K562 (cell line): ENCODE data around the gene LIN28B. TPM values are rescaled to one million over a fixed set of nuclear protein-coding genes. Genes with fewer than 3 reads are reported as not detected.

ENCODE experiments used
- CCNT2 ChIP-seq: IDR thresholded peaks from 2 replicates; pipeline ENCODE4 v1.6.1; 2011; ENCODE audit warnings: borderline replicate concordance, low read depth, mild to moderate bottlenecking, moderate library complexity, mixed read lengths, low read length; ENCODE audit not compliant: insufficient read length; ENCODE audit errors: extremely low read depth
- E2F3 ChIP-seq: fragments of 250-450 bp; sonication (Bioruptor Pico); IDR thresholded peaks from 2 replicates; pipeline ENCODE4 v1.4.0; 2020; ENCODE audit warnings: mild to moderate bottlenecking
- MAZ ChIP-seq, 2 experiments: fragments of 450-650 bp in 1 of 2; sonication (generic) in 1 of 2; formaldehyde crosslinking; IDR thresholded peaks in 1 of 2; conservative IDR thresholded peaks in 1 of 2; 2 replicates each; pipeline versions ENCODE4 v1.4.0 to v1.5.0; 2020; ENCODE audit warnings: mild to moderate bottlenecking in 1 of 2, missing genetic modification reagents in 1 of 2
- NCOA2 ChIP-seq, 2 experiments: fragments of 450-650 bp; IDR thresholded peaks; 2 replicates each; pipeline ENCODE4 v1.6.1; 2018; ENCODE audit warnings: mild to moderate bottlenecking in 2 of 2, moderate library complexity in 1 of 2; ENCODE audit not compliant: partially characterized antibody in 2 of 2
- NR2C1 ChIP-seq, 2 experiments: fragments of 450-650 bp; IDR thresholded peaks; 2 replicates each; pipeline ENCODE4 v1.6.1; 2017; ENCODE audit warnings: mild to moderate bottlenecking in 2 of 2, antibody characterized with exemption in 1 of 2, inconsistent platforms in 1 of 2, missing compliant biosample characterization in 1 of 2, missing genetic modification characterization in 1 of 2
- TRIM24 ChIP-seq, 2 experiments: fragments of 450-650 bp; IDR thresholded peaks; 2 replicates each; pipeline ENCODE4 v1.6.1; 2016
- polyA plus RNA-seq, 8 experiments: library from polyadenylated mRNA; depleted of rRNA in 4 of 8; stranded (reverse) in 5 of 8; unstranded in 3 of 8; fragments of >200 nt; fragmentation: Nextera tagmentation in 2 of 8; fragmentation: Illumina TruSeq in 1 of 8; extraction: Ambion mirVana in 2 of 8; extraction: Trizol in 1 of 8; gene quantifications; 2 replicates each; pipeline versions ENCODE4 v1.2.1 to v1.2.3, GENCODE V29; 2011 to 2014; ENCODE audit warnings: inconsistent platforms in 1 of 8, missing spikeins in 1 of 8
- total RNA-seq, 7 experiments: library from RNA; depleted of rRNA in 6 of 7; stranded (reverse); fragments of >200 nt in 6 of 7; fragmentation: Illumina TruSeq in 2 of 7; extraction: Trizol in 2 of 7; gene quantifications; 2 replicates each; pipeline versions ENCODE4 v1.2.1 to v1.2.3, GENCODE V29; 2011 to 2021; ENCODE audit warnings: low replicate concordance in 1 of 7
- TF ChIP-seq, protein P1 (sequence below), 3 experiments: fragments of 200-800 bp in 1 of 3; sonication (Bioruptor generic) in 1 of 3; sonication (generic) in 1 of 3; formaldehyde crosslinking in 1 of 3; IDR thresholded peaks; 2 replicates each; pipeline versions ENCODE4 v1.6.1 to v1.8.0; 2016 to 2022; ENCODE audit warnings: mild to moderate bottlenecking in 2 of 3, missing compliant biosample characterization in 2 of 3, missing genetic modification characterization in 2 of 3, missing genetic modification reagents in 1 of 3
- TF ChIP-seq, protein P2 (sequence below): sonication (generic); formaldehyde crosslinking; IDR thresholded peaks from 2 replicates; pipeline ENCODE4 v1.8.0; 2022; ENCODE audit warnings: mild to moderate bottlenecking, missing genetic modification reagents
- TF ChIP-seq, protein P3 (sequence below): fragments of 450-650 bp; IDR thresholded peaks from 2 replicates; pipeline ENCODE4 v1.6.1; 2016; ENCODE audit warnings: mild to moderate bottlenecking, moderate library complexity

Gene LIN28B
- total and polyA plus RNA-seq, 9 of the 15 experiments (the other 6 are each of a cell fraction or from before 2014, with no cell fraction given), result 20.9 to 77.3 (median 42.1) TPM

DNA sequence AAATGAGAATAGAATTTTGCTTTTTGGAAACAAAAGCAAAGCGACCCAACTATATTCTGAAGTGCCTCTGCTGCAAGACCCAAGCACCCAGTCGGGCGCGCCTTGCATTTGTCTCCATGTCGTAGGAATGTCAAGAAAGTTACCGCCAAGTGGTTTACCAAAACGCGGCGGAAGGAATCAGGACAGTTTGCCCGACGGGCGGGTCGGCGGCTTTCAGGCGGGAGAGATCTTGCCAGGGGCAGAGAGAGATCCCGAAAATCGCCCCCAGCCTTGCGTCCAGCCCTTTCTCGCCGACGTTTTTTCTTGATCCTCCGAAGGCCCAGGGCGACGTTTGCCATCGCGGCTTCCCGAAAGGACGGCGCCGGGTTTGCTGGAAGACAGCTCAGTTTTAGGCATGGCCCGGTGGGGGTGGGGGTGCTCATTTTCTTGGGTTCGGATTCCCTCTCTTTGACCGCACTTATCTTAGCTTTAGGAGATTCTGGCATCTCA, 4.0 kb upstream of the LIN28B start (continued):
- TF ChIP-seq CCNT2 (no peak), MAZ (CRISPR knock-in tag; conservative IDR thresholded peaks at IDR 0.05 in 1 of 2, IDR thresholded peaks at IDR 0.05 in 1 of 2) (peak in 1 of 2 experiments; percentile 9; a peak in 1 of 4 replicates), NR2C1 (IDR thresholded peaks at IDR 0.05) (no peak), NR2C1 (tag; IDR thresholded peaks at IDR 0.05) (peak; percentile 22; the same call in 1 of the 2 replicates), TRIM24 (IDR thresholded peaks at IDR 0.05) (peak in 1 of 2 experiments; percentile 49; a peak in 1 of 4 replicates), E2F3 (CRISPR knock-in tag) (0 out of 2 replicates have a peak, but pooled peaks have one; percentile 76), NCOA2 (IDR thresholded peaks at IDR 0.05; ENCODE audit: partially characterized antibody in 2 of 2) (no peak)
- TF ChIP-seq, protein P1, sequence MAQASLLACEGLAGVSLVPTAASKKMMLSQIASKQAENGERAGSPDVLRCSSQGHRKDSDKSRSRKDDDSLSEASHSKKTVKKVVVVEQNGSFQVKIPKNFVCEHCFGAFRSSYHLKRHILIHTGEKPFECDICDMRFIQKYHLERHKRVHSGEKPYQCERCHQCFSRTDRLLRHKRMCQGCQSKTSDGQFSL (CRISPR knock-in tag; IDR thresholded peaks at IDR 0.05), result no peak
- TF ChIP-seq, protein P1 (tag; IDR thresholded peaks at IDR 0.05), result no peak
- TF ChIP-seq, protein P2, sequence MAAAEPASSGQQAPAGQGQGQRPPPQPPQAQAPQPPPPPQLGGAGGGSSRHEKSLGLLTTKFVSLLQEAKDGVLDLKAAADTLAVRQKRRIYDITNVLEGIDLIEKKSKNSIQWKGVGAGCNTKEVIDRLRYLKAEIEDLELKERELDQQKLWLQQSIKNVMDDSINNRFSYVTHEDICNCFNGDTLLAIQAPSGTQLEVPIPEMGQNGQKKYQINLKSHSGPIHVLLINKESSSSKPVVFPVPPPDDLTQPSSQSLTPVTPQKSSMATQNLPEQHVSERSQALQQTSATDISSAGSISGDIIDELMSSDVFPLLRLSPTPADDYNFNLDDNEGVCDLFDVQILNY (CRISPR knock-in tag), result no peak
- TF ChIP-seq, protein P3, sequence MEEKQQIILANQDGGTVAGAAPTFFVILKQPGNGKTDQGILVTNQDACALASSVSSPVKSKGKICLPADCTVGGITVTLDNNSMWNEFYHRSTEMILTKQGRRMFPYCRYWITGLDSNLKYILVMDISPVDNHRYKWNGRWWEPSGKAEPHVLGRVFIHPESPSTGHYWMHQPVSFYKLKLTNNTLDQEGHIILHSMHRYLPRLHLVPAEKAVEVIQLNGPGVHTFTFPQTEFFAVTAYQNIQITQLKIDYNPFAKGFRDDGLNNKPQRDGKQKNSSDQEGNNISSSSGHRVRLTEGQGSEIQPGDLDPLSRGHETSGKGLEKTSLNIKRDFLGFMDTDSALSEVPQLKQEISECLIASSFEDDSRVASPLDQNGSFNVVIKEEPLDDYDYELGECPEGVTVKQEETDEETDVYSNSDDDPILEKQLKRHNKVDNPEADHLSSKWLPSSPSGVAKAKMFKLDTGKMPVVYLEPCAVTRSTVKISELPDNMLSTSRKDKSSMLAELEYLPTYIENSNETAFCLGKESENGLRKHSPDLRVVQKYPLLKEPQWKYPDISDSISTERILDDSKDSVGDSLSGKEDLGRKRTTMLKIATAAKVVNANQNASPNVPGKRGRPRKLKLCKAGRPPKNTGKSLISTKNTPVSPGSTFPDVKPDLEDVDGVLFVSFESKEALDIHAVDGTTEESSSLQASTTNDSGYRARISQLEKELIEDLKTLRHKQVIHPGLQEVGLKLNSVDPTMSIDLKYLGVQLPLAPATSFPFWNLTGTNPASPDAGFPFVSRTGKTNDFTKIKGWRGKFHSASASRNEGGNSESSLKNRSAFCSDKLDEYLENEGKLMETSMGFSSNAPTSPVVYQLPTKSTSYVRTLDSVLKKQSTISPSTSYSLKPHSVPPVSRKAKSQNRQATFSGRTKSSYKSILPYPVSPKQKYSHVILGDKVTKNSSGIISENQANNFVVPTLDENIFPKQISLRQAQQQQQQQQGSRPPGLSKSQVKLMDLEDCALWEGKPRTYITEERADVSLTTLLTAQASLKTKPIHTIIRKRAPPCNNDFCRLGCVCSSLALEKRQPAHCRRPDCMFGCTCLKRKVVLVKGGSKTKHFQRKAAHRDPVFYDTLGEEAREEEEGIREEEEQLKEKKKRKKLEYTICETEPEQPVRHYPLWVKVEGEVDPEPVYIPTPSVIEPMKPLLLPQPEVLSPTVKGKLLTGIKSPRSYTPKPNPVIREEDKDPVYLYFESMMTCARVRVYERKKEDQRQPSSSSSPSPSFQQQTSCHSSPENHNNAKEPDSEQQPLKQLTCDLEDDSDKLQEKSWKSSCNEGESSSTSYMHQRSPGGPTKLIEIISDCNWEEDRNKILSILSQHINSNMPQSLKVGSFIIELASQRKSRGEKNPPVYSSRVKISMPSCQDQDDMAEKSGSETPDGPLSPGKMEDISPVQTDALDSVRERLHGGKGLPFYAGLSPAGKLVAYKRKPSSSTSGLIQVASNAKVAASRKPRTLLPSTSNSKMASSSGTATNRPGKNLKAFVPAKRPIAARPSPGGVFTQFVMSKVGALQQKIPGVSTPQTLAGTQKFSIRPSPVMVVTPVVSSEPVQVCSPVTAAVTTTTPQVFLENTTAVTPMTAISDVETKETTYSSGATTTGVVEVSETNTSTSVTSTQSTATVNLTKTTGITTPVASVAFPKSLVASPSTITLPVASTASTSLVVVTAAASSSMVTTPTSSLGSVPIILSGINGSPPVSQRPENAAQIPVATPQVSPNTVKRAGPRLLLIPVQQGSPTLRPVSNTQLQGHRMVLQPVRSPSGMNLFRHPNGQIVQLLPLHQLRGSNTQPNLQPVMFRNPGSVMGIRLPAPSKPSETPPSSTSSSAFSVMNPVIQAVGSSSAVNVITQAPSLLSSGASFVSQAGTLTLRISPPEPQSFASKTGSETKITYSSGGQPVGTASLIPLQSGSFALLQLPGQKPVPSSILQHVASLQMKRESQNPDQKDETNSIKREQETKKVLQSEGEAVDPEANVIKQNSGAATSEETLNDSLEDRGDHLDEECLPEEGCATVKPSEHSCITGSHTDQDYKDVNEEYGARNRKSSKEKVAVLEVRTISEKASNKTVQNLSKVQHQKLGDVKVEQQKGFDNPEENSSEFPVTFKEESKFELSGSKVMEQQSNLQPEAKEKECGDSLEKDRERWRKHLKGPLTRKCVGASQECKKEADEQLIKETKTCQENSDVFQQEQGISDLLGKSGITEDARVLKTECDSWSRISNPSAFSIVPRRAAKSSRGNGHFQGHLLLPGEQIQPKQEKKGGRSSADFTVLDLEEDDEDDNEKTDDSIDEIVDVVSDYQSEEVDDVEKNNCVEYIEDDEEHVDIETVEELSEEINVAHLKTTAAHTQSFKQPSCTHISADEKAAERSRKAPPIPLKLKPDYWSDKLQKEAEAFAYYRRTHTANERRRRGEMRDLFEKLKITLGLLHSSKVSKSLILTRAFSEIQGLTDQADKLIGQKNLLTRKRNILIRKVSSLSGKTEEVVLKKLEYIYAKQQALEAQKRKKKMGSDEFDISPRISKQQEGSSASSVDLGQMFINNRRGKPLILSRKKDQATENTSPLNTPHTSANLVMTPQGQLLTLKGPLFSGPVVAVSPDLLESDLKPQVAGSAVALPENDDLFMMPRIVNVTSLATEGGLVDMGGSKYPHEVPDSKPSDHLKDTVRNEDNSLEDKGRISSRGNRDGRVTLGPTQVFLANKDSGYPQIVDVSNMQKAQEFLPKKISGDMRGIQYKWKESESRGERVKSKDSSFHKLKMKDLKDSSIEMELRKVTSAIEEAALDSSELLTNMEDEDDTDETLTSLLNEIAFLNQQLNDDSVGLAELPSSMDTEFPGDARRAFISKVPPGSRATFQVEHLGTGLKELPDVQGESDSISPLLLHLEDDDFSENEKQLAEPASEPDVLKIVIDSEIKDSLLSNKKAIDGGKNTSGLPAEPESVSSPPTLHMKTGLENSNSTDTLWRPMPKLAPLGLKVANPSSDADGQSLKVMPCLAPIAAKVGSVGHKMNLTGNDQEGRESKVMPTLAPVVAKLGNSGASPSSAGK, result peak; percentile 27; the same call in 1 of the 2 replicates
